ENCODE measurements around the gene CPEB4. TPM values are rescaled to one million over a fixed set of nuclear protein-coding genes. Genes with fewer than 3 reads are reported as not detected.

The CPEB4 gene
- total RNA-seq, 4 donors from 2014 or later = 7.2 to 24.1 (median 18.9) TPM

DNA sequence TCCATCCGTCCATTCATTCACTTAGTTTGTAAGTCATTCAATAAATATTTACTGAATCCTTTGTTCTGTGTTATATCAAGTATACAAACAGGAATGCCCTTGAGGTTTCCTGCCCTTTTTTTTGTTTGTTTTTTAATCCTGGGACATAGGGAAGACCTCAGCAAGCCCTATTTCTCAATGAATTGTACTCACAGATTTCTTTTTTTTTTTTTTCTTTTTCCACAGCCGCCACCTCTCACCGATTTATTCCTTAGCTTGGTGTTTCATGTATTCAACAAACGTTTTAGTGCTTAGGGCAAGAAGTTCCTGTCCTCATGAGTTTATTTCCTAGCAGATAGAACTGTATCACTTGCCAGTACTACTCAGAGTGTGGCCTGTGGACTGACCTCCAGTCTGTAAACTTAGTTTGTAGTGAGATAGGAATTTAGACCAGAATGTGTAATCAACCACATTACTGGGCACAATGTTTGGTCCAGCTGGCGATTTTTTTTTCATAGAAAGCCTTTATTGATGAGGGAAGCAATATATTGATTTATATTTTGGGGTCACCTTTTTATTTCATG, 65.5 kb downstream of the CPEB4 start:
- no peak for TF ChIP-seq POLR2A (IDR thresholded peaks at IDR 0.05)
- TF ChIP-seq, protein P1, sequence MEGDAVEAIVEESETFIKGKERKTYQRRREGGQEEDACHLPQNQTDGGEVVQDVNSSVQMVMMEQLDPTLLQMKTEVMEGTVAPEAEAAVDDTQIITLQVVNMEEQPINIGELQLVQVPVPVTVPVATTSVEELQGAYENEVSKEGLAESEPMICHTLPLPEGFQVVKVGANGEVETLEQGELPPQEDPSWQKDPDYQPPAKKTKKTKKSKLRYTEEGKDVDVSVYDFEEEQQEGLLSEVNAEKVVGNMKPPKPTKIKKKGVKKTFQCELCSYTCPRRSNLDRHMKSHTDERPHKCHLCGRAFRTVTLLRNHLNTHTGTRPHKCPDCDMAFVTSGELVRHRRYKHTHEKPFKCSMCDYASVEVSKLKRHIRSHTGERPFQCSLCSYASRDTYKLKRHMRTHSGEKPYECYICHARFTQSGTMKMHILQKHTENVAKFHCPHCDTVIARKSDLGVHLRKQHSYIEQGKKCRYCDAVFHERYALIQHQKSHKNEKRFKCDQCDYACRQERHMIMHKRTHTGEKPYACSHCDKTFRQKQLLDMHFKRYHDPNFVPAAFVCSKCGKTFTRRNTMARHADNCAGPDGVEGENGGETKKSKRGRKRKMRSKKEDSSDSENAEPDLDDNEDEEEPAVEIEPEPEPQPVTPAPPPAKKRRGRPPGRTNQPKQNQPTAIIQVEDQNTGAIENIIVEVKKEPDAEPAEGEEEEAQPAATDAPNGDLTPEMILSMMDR (IDR thresholded peaks at IDR 0.05) = no peak
- intact Hi-C loops (cut with DNase I; ENCODE audit: low total_unique reads) = no loop called here
- H3K36me3 ChIP-seq = peaks cover 0 to 3% of the 10 kb centered on the region in 2 donors
- no peak overlapping the region for H3K4me3 ChIP-seq
- no peak for DNase-seq
- H3K27ac ChIP-seq = peak overlapping the region in 1 of 2 donors; percentile 83
- no peaks in the 10 kb centered on the region for H3K9me3 ChIP-seq
- no peaks in the 10 kb centered on the region for H3K4me1 ChIP-seq
- no peaks in the 10 kb centered on the region for H3K27me3 ChIP-seq

DNA sequence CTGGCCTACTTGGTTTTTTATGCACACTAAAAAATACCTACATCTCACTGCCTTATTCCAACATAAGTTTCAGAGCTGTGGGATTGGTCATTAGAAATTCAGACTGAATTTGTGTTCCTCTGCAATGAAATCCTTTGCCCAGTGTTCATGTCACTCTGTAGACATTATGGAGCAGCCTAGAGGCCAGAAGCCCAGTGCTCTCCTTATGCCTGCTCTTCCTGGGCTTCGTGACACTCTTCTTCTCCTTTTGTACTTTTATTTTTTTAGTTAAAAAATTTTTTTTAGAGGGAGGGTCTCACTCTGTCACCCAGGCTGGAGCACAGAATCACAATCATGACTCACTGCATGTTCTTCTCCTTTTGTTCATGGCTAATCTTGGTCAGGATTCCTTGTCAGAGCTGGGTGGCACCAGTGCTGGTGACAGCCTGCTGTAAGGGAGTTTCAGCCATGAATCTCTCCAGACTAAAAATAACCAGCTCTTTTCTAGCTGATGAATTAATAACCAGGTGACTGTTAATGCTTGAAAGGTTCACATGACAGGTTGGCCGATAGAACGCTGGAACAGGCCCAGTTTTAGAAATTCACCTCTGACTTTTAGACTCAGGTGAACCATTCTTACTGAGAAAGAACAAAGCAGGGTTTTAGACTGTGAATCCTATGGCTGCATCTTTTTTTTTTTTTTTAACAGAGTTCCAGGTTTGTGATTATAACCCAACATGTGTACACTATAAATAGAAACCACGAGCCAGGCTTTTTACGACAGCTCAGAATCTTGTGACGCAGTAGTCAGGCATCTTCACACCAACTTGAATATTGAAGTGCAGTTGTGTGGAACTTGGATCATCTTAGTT, 66.7 kb downstream of the CPEB4 start:
- Histone ChIP-seq H3K4me3 (no peak overlapping the region), H3K27me3 (no peaks in the 10 kb centered on the region), H3K27ac (peak overlapping the region; percentile 50 to 83), H3K9me3 (no peaks in the 10 kb centered on the region), H3K36me3 (peaks cover 0 to 3% of the 10 kb centered on the region in 2 donors), H3K4me1 (no peaks in the 10 kb centered on the region)
- no peak for TF ChIP-seq POLR2A (IDR thresholded peaks at IDR 0.05)
- TF ChIP-seq, protein P1 (IDR thresholded peaks at IDR 0.05) = no peak
- intact Hi-C loops (cut with DNase I; ENCODE audit: low total_unique reads) = no loop called here
- peak in 1 of 2 donors; percentile 38 for DNase-seq

DNA sequence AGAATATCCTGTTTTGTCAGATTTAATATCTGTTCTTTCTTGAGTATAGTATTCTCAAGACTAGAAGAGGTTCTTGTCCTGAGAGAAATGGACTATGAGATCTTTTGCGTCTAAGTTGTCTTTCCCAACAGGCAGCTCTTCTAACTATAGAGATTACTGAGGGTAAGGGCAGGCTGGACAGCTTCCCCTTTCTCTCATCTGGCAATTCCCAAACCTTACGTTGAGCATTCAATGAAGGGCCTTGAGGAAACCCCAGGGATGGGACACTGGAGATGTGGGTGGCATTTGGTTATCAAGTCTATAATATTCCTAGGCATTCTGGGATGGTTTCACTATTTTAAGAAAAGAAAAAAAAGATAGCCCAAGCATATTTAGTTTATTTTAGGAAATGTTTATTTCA, 72.8 kb downstream of the CPEB4 start:
- no peaks in the 10 kb centered on the region for H3K27me3 ChIP-seq
- H3K27ac ChIP-seq = no peak overlapping the region
- H3K4me3 ChIP-seq = no peak overlapping the region
- H3K36me3 ChIP-seq = peaks cover 0 to 3% of the 10 kb centered on the region in 2 donors
- intact Hi-C loops (cut with DNase I; ENCODE audit: low total_unique reads) = no loop called here
- no peak for DNase-seq
- no peaks in the 10 kb centered on the region for H3K4me1 ChIP-seq
- H3K9me3 ChIP-seq = no peaks in the 10 kb centered on the region
- TF ChIP-seq POLR2A (IDR thresholded peaks at IDR 0.05) = no peak
- TF ChIP-seq, protein P1 (IDR thresholded peaks at IDR 0.05) = no peak

DNA sequence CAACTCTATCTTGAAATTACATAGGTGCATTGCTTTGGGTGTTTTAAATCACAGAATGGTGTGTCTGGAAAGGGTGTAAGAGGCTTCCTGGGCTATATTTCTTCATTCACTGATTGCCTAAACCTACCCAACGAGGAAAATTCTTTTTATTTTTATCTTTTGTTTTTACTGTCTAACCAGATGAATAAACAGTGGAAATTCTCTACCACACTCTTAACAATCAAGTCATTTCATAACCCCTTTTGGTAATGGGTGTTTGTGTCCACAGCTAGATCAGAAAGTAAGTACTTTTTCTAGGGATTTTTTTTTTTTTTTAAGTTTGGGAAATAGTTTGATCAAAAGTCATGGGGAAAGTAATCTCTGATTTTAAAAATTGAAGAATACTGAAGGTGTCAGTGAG, 73.3 kb downstream of the CPEB4 start:
- no peak for TF ChIP-seq POLR2A (IDR thresholded peaks at IDR 0.05)
- TF ChIP-seq, protein P1 (IDR thresholded peaks at IDR 0.05) = no peak
- Histone ChIP-seq H3K9me3 (no peaks in the 10 kb centered on the region), H3K36me3 (peaks cover 0 to 3% of the 10 kb centered on the region in 2 donors), H3K27ac (no peak overlapping the region), H3K4me1 (no peaks in the 10 kb centered on the region), H3K4me3 (no peak overlapping the region), H3K27me3 (no peaks in the 10 kb centered on the region)
- intact Hi-C loops (cut with DNase I; ENCODE audit: low total_unique reads) = no loop called here
- DNase-seq = no peak

DNA sequence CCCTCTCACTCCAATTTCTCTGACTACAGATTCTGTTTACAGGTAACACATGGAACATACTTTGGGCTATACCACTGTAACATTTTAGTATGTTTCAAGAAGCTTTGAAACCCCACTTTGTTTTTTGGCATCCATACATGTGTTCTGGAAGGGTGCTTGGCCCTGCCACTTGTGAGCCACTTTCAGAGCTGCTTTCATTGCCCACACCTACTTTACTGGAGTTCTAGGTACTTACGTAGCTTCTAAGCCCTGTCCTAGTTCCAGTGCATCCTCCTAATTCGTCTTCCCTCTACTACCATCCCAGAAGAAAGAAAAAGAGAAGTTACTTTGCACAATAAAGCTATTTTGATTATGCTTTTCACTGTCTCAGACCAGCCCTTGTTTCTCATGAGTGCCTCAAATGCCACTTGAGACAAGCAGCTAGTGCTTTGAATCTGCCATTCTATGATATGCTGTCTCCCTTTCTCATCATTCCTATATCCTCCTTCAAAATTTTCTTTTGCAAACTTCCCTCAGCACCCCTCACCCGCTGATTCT, 74.4 kb downstream of the CPEB4 start:
- TF ChIP-seq, protein P1 (IDR thresholded peaks at IDR 0.05) = no peak
- TF ChIP-seq POLR2A (IDR thresholded peaks at IDR 0.05) = no peak
- H3K4me1 ChIP-seq = no peaks in the 10 kb centered on the region
- intact Hi-C loops (cut with DNase I; ENCODE audit: low total_unique reads) = no loop called here
- no peak for DNase-seq
- H3K36me3 ChIP-seq = peaks cover 0 to 3% of the 10 kb centered on the region in 2 donors
- H3K27ac ChIP-seq = peak overlapping the region in 1 of 2 donors; percentile 65
- H3K4me3 ChIP-seq = no peak overlapping the region
- H3K27me3 ChIP-seq = no peaks in the 10 kb centered on the region
- no peaks in the 10 kb centered on the region for H3K9me3 ChIP-seq

Measured in uterus (tissue), 4 donors.